Measurements from ENCODE around the gene UNC5CL.

DNA sequence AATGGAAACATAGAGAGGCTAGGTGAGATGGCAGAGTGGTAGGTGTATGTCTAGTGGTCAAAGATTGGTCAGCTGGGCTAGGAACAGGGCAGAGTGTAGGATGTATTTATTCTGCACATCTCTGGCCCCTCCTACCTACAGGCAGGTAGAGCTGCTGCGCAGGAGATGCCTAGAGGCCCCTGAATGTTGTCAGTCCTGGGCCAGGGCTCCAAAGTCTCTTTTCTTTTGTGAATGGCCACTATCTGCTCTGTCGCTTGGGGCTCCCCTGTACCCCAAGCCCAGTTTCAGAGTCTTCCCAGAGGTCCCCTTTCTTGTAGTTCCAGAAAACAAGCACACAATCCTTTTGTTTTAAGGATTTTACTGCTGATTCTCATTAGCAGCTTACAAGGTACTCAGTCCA, 8.3 kb upstream of the UNC5CL start:
- TF ChIP-seq EZH2 (IDR thresholded peaks at IDR 0.05; ENCODE audit: borderline replicate concordance, low read depth, low read length) (no peak), CBX5 (IDR thresholded peaks at IDR 0.05; ENCODE audit: borderline replicate concordance, low read depth) (no peak), PHF20 (IDR thresholded peaks at IDR 0.05; ENCODE audit: partially characterized antibody) (no peak), ERF (CRISPR knock-in tag; IDR thresholded peaks at IDR 0.05) (no peak), POLR2A (conservative IDR thresholded peaks at IDR 0.05) (no peak), CEBPB (tag; IDR thresholded peaks at IDR 0.05) (no peak)
- TF ChIP-seq, protein P1, sequence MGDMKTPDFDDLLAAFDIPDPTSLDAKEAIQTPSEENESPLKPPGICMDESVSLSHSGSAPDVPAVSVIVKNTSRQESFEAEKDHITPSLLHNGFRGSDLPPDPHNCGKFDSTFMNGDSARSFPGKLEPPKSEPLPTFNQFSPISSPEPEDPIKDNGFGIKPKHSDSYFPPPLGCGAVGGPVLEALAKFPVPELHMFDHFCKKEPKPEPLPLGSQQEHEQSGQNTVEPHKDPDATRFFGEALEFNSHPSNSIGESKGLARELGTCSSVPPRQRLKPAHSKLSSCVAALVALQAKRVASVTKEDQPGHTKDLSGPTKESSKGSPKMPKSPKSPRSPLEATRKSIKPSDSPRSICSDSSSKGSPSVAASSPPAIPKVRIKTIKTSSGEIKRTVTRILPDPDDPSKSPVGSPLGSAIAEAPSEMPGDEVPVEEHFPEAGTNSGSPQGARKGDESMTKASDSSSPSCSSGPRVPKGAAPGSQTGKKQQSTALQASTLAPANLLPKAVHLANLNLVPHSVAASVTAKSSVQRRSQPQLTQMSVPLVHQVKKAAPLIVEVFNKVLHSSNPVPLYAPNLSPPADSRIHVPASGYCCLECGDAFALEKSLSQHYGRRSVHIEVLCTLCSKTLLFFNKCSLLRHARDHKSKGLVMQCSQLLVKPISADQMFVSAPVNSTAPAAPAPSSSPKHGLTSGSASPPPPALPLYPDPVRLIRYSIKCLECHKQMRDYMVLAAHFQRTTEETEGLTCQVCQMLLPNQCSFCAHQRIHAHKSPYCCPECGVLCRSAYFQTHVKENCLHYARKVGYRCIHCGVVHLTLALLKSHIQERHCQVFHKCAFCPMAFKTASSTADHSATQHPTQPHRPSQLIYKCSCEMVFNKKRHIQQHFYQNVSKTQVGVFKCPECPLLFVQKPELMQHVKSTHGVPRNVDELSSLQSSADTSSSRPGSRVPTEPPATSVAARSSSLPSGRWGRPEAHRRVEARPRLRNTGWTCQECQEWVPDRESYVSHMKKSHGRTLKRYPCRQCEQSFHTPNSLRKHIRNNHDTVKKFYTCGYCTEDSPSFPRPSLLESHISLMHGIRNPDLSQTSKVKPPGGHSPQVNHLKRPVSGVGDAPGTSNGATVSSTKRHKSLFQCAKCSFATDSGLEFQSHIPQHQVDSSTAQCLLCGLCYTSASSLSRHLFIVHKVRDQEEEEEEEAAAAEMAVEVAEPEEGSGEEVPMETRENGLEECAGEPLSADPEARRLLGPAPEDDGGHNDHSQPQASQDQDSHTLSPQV (IDR thresholded peaks at IDR 0.05): no peak
- TF ChIP-seq, protein P2, sequence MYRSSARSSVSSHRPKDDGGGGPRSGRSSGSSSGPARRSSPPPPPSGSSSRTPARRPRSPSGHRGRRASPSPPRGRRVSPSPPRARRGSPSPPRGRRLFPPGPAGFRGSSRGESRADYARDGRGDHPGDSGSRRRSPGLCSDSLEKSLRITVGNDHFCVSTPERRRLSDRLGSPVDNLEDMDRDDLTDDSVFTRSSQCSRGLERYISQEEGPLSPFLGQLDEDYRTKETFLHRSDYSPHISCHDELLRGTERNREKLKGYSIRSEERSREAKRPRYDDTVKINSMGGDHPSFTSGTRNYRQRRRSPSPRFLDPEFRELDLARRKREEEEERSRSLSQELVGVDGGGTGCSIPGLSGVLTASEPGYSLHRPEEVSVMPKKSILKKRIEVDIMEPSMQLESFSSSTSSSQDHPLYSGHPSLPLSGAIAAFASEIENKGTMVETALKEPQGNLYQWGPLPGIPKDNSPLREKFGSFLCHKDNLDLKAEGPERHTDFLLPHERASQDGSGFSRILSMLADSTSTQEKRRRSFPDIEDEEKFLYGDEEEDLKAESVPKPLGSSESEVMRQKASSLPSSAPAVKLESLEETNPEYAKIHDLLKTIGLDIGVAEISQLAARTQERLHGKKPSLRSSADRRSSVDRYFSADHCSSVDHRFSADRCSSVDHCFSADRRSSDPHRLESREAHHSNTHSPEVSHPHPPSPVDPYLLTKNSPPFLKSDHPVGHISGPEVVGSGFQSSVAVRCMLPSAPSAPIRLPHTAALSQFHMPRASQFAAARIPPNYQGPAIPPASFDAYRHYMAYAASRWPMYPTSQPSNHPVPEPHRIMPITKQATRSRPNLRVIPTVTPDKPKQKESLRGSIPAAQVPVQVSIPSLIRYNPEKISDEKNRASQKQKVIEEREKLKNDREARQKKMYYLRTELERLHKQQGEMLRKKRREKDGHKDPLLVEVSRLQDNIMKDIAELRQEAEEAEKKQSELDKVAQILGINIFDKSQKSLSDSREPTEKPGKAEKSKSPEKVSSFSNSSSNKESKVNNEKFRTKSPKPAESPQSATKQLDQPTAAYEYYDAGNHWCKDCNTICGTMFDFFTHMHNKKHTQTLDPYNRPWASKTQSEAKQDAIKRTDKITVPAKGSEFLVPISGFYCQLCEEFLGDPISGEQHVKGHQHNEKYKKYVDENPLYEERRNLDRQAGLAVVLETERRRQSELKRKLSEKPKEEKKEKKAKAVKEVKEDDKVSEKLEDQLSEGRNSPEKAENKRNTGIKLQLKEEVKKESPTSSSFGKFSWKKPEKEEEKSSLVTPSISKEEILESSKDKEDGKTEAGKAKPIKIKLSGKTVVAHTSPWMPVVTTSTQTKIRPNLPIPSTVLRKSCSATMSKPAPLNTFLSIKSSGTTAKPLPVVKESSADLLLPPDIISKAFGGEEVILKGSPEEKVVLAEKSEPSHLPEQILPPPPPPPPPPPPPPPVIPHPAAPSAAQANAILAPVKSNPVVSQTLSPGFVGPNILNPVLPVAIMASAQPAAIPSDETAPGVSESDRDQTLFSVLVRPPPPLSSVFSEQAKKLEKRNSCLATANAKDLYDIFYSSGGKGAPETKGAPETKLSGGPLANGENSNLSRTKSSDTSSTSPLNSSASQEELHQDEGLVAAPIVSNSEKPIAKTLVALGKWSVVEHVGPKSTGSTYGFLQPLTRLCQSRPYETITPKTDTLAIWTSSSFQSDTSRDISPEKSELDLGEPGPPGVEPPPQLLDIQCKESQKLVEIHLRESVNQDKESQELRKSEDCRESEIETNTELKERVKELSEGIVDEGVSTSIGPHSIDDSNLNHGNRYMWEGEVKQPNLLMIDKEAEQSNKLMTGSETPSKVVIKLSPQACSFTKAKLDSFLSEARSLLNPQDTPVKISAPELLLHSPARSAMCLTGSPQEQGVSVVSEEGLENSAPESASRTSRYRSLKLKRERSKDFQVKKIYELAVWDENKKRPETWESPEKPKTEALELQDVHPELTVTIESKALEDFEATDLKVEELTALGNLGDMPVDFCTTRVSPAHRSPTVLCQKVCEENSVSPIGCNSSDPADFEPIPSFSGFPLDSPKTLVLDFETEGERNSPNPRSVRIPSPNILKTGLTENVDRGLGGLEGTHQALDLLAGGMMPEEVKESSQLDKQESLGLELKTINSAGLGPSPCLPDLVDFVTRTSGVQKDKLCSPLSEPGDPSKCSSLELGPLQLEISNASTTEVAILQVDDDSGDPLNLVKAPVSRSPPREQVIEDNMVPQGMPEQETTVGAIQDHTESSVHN (IDR thresholded peaks at IDR 0.05; ENCODE audit: borderline replicate concordance in 1 of 2, low read depth in 1 of 2): no peak

Data from K562 (cell line).